ENCODE results near the gene IFT25. TPM values are rescaled to one million over a fixed set of nuclear protein-coding genes. Genes with fewer than 3 reads are reported as not detected.

IFT25 gene
- total RNA-seq, 1 donor from 2014 or later: 29.4 TPM

DNA sequence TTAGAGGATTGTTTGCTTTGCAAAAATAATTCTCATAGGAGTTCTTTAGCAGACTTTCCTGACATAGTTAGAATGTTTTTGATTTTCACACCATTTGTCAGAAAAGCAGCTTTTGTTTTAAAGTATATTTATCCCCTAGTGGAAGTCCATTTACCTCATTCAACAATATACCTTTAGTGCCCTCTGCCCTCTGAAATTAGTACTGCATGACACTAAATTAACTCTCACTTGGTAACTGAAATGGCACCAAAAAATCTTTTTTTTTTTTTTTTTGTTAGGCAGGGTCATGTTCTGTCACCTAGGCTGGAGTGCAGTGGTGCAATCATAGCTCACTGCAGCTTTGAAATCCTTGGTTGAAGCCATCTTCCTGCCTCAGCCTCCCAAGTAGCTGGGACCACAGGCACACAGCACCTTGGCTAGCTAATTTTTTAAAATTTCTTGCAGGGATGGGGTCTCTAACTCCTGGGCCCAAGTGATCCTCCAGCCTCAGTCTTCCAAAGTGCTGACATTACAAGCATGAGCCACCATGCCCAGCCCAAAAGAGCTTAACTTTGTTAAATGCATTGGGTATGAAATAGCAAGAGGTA is 14.3 kb upstream of the IFT25 start:
- Histone ChIP-seq H3K9me3 (ENCODE audit: insufficient read depth, low read depth, low read length) (no peaks in the 10 kb centered on the region), H3K79me2 (ENCODE audit: insufficient read depth, low read length) (peaks cover 8% of the 10 kb centered on the region), H3K27me3 (ENCODE audit: insufficient read depth, low read length) (no peaks in the 10 kb centered on the region), H3K9ac (ENCODE audit: low read length) (no peak overlapping the region), H3K4me2 (ENCODE audit: low read length) (no peak overlapping the region), H3K36me3 (ENCODE audit: insufficient read depth, low read length) (peaks cover 32% of the 10 kb centered on the region), H4K20me1 (ENCODE audit: insufficient read depth, low read length) (peaks cover 18% of the 10 kb centered on the region), H3K27ac (ENCODE audit: low read depth, low read length) (no peak overlapping the region), H3K4me1 (ENCODE audit: insufficient read depth, low read length) (peaks cover 13% of the 10 kb centered on the region), H3K4me3 (ENCODE audit: insufficient read depth, low read depth, low read length) (no peak overlapping the region), H2AFZ (ENCODE audit: low read depth, low read length) (no peak overlapping the region)
- FAIRE-seq (no peak), DNase-seq (ENCODE audit: low read depth) (no peak)
- Mint-ChIP-seq H3K27ac (ENCODE audit: unreplicated experiment) (no peak overlapping the region), H3K36me3 (ENCODE audit: low read depth, unreplicated experiment) (no peaks in the 10 kb centered on the region), H3K27me3 (ENCODE audit: low read depth, unreplicated experiment) (no peaks in the 10 kb centered on the region), H3K4me3 (ENCODE audit: unreplicated experiment) (no peak overlapping the region), H3K4me1 (ENCODE audit: low read depth, unreplicated experiment) (peaks cover 24% of the 10 kb centered on the region), H3K9me3 (ENCODE audit: unreplicated experiment) (no peaks in the 10 kb centered on the region)
- no peak for TF ChIP-seq EZH2 (IDR thresholded peaks at IDR 0.05; ENCODE audit: insufficient read depth, low read length)
- TF ChIP-seq, protein P1, sequence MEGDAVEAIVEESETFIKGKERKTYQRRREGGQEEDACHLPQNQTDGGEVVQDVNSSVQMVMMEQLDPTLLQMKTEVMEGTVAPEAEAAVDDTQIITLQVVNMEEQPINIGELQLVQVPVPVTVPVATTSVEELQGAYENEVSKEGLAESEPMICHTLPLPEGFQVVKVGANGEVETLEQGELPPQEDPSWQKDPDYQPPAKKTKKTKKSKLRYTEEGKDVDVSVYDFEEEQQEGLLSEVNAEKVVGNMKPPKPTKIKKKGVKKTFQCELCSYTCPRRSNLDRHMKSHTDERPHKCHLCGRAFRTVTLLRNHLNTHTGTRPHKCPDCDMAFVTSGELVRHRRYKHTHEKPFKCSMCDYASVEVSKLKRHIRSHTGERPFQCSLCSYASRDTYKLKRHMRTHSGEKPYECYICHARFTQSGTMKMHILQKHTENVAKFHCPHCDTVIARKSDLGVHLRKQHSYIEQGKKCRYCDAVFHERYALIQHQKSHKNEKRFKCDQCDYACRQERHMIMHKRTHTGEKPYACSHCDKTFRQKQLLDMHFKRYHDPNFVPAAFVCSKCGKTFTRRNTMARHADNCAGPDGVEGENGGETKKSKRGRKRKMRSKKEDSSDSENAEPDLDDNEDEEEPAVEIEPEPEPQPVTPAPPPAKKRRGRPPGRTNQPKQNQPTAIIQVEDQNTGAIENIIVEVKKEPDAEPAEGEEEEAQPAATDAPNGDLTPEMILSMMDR (IDR thresholded peaks at IDR 0.05; ENCODE audit: insufficient read depth, low read depth, low read length): peak; percentile 42

GRCh38 chr1:53957194-53957818 is 11.8 kb upstream of the IFT25 start:
- H3K36me3 Mint-ChIP-seq (ENCODE audit: low read depth, unreplicated experiment): peaks cover 3% of the 10 kb centered on the region
- Histone ChIP-seq H3K36me3 (ENCODE audit: insufficient read depth, low read length) (peaks cover 28% of the 10 kb centered on the region), H3K27ac (ENCODE audit: low read depth, low read length) (peak overlapping the region; percentile 61), H3K4me1 (ENCODE audit: insufficient read depth, low read length) (peaks cover 13% of the 10 kb centered on the region), H4K20me1 (ENCODE audit: insufficient read depth, low read length) (peaks cover 8% of the 10 kb centered on the region), H3K4me2 (ENCODE audit: low read length) (peak overlapping the region; percentile 76), H3K9ac (ENCODE audit: low read length) (peak overlapping the region; percentile 49), H3K4me3 (ENCODE audit: insufficient read depth, low read depth, low read length) (no peak overlapping the region), H2AFZ (ENCODE audit: low read depth, low read length) (peak overlapping the region; percentile 40), H3K79me2 (ENCODE audit: insufficient read depth, low read length) (peaks cover 11% of the 10 kb centered on the region), H3K27me3 (ENCODE audit: insufficient read depth, low read length) (no peaks in the 10 kb centered on the region), H3K9me3 (ENCODE audit: insufficient read depth, low read depth, low read length) (no peaks in the 10 kb centered on the region)
- TF ChIP-seq, protein P1 (IDR thresholded peaks at IDR 0.05; ENCODE audit: insufficient read depth, low read depth, low read length): no peak
- TF ChIP-seq EZH2 (IDR thresholded peaks at IDR 0.05; ENCODE audit: insufficient read depth, low read length): no peak
- peak; percentile 68 for FAIRE-seq
- H3K4me3 Mint-ChIP-seq (ENCODE audit: unreplicated experiment): peak overlapping the region; percentile 63
- H3K27ac Mint-ChIP-seq (ENCODE audit: unreplicated experiment): peak overlapping the region; percentile 84
- no peaks in the 10 kb centered on the region for H3K27me3 Mint-ChIP-seq (ENCODE audit: low read depth, unreplicated experiment)
- no peaks in the 10 kb centered on the region for H3K9me3 Mint-ChIP-seq (ENCODE audit: unreplicated experiment)
- H3K4me1 Mint-ChIP-seq (ENCODE audit: low read depth, unreplicated experiment): peaks cover 14% of the 10 kb centered on the region
- peak; percentile 68 for DNase-seq (ENCODE audit: low read depth)

All from astrocyte (in vitro differentiated cells and primary cell).